Activated naive CD8-positive, alpha-beta T cell treated with anti-CD3 and anti-CD28 coated beads, Interleukin-2, amount 10 ng/mL, durations not matched to agents 7 days and 5 days (primary cell): Measurements from ENCODE around the gene PXMP2. TPM values are rescaled to one million over a fixed set of nuclear protein-coding genes. Genes with fewer than 3 reads are reported as not detected.
"Not testable (repeated sequence)": the region's sequence is repeated elsewhere in the genome, so short reads cannot be mapped to it uniquely, and the experiment has no call there.

ENCODE experiments used
- ATAC-seq: fragments of 150-1000 bp; cut with Tn5 transposase; one replicate; pipeline ENCODE4 v1.10.0; 2021; ENCODE audit warnings: low read depth, moderate library complexity
- POLR2A ChIA-PET: fragments of 350-600 bp; sonication (Branson Sonifier 250); formaldehyde crosslinking; loops from one replicate; lab custom pipeline; 2021; ENCODE audit warnings: antibody characterized with exemption; lab: Charles Lee
- DNase-seq: peaks from one replicate; pipeline ENCODE4 v3.0.0; 2021
- H3K27ac Mint-ChIP-seq: one replicate; pipeline ENCODE4 v1.8.0; 2022; ENCODE audit warnings: mild to moderate bottlenecking, mixed read lengths
- H3K27me3 Mint-ChIP-seq: one replicate; pipeline ENCODE4 v1.8.0; 2022; ENCODE audit warnings: mild to moderate bottlenecking, moderate library complexity, mixed read lengths
- H3K36me3 Mint-ChIP-seq: one replicate; pipeline ENCODE4 v1.8.0; 2021; ENCODE audit warnings: mild to moderate bottlenecking, mixed read lengths
- H3K4me1 Mint-ChIP-seq: one replicate; pipeline ENCODE4 v1.8.0; 2021; ENCODE audit warnings: mixed read lengths
- H3K4me3 Mint-ChIP-seq: one replicate; pipeline ENCODE4 v1.8.0; 2022; ENCODE audit warnings: mild to moderate bottlenecking, moderate library complexity, mixed read lengths
- H3K9me3 Mint-ChIP-seq: one replicate; pipeline ENCODE4 v1.8.0; 2021; ENCODE audit warnings: mixed read lengths
- total RNA-seq, 2 experiments: library from RNA; stranded (reverse); gene quantifications; one replicate each; pipeline ENCODE4 v1.2.3, GENCODE V29; 2021

Gene PXMP2
- total RNA-seq, 2 experiments from 2014 or later: 26.6 to 29.2 TPM

GRCh38 chr12:132740652-132741051 lies 53.3 kb downstream of the PXMP2 start:
- H3K4me3 Mint-ChIP-seq: no peak overlapping the region
- H3K27ac Mint-ChIP-seq: no peak overlapping the region
- peaks cover 47% of the 10 kb centered on the region for H3K36me3 Mint-ChIP-seq
- POLR2A ChIA-PET: no interaction called here
- H3K9me3 Mint-ChIP-seq: no peaks in the 10 kb centered on the region
- H3K27me3 Mint-ChIP-seq: no peaks in the 10 kb centered on the region
- DNase-seq (no peak), ATAC-seq (no peak)
- peaks cover 7% of the 10 kb centered on the region for H3K4me1 Mint-ChIP-seq

GRCh38 chr12:132741620-132742019 lies 54.2 kb downstream of the PXMP2 start:
- H3K27ac Mint-ChIP-seq: no peak overlapping the region
- POLR2A ChIA-PET: no interaction called here

GRCh38 chr12:132743831-132744230 lies 56.4 kb downstream of the PXMP2 start:
- H3K36me3 Mint-ChIP-seq: peaks cover 47% of the 10 kb centered on the region
- H3K27ac Mint-ChIP-seq: no peak overlapping the region
- POLR2A ChIA-PET: no interaction called here

More at GRCh38 chr12:132741620-132742019, 54.2 kb downstream of the PXMP2 start:
- H3K27me3 Mint-ChIP-seq: no peaks in the 10 kb centered on the region
- H3K9me3 Mint-ChIP-seq: no peaks in the 10 kb centered on the region
- DNase-seq (no peak), ATAC-seq (no peak)
- H3K4me3 Mint-ChIP-seq: no peak overlapping the region
- peaks cover 50% of the 10 kb centered on the region for H3K36me3 Mint-ChIP-seq
- peaks cover 7% of the 10 kb centered on the region for H3K4me1 Mint-ChIP-seq

GRCh38 chr12:132746613-132747012 lies 59.2 kb downstream of the PXMP2 start:
- Mint-ChIP-seq H3K27ac (no peak overlapping the region), H3K27me3 (no peaks in the 10 kb centered on the region), H3K4me3 (no peak overlapping the region), H3K4me1 (peaks cover 7% of the 10 kb centered on the region), H3K9me3 (no peaks in the 10 kb centered on the region), H3K36me3 (peaks cover 39% of the 10 kb centered on the region)
- DNase-seq (no peak), ATAC-seq (no peak)
- POLR2A ChIA-PET: no interaction called here

More at GRCh38 chr12:132743831-132744230, 56.4 kb downstream of the PXMP2 start:
- H3K4me1 Mint-ChIP-seq: peaks cover 7% of the 10 kb centered on the region
- ATAC-seq (no peak), DNase-seq (no peak)
- no peaks in the 10 kb centered on the region for H3K27me3 Mint-ChIP-seq
- H3K9me3 Mint-ChIP-seq: no peaks in the 10 kb centered on the region
- no peak overlapping the region for H3K4me3 Mint-ChIP-seq

GRCh38 chr12:132747395-132747794 lies 60.0 kb downstream of the PXMP2 start:
- no peak for ATAC-seq
- POLR2A ChIA-PET: no interaction called here

GRCh38 chr12:132747896-132748295 lies 60.5 kb downstream of the PXMP2 start:
- H3K36me3 Mint-ChIP-seq: peaks cover 27% of the 10 kb centered on the region
- DNase-seq (no peak), ATAC-seq (no peak)
- POLR2A ChIA-PET: no interaction called here
- H3K27me3 Mint-ChIP-seq: no peaks in the 10 kb centered on the region
- no peaks in the 10 kb centered on the region for H3K9me3 Mint-ChIP-seq
- no peak overlapping the region for H3K4me3 Mint-ChIP-seq
- no peaks in the 10 kb centered on the region for H3K4me1 Mint-ChIP-seq
- H3K27ac Mint-ChIP-seq: no peak overlapping the region

More at GRCh38 chr12:132747395-132747794, 60.0 kb downstream of the PXMP2 start:
- Mint-ChIP-seq H3K4me3 (no peak overlapping the region), H3K27me3 (no peaks in the 10 kb centered on the region), H3K36me3 (peaks cover 32% of the 10 kb centered on the region), H3K4me1 (peaks cover 5% of the 10 kb centered on the region), H3K9me3 (no peaks in the 10 kb centered on the region), H3K27ac (no peak overlapping the region)
- DNase-seq: no peak

- POLR2A ChIA-PET: no interaction called here
- peak overlapping the region; percentile 30 for H3K27ac Mint-ChIP-seq
- ATAC-seq: no peak
Observed at GRCh38 chr12:132748319-132748718, 60.9 kb downstream of the PXMP2 start.

GRCh38 chr12:132753670-132754069 lies 66.3 kb downstream of the PXMP2 start:
- ATAC-seq, H3K27ac Mint-ChIP-seq, H3K4me3 Mint-ChIP-seq, H3K27me3 Mint-ChIP-seq, H3K4me1 Mint-ChIP-seq, DNase-seq, POLR2A ChIA-PET, H3K9me3 Mint-ChIP-seq: not testable (repeated sequence)
- peaks cover 19% of the 10 kb centered on the region for H3K36me3 Mint-ChIP-seq

More at GRCh38 chr12:132748319-132748718, 60.9 kb downstream of the PXMP2 start:
- peaks cover 26% of the 10 kb centered on the region for H3K36me3 Mint-ChIP-seq
- H3K27me3 Mint-ChIP-seq: no peaks in the 10 kb centered on the region
- DNase-seq: no peak
- H3K4me3 Mint-ChIP-seq: no peak overlapping the region
- H3K9me3 Mint-ChIP-seq: no peaks in the 10 kb centered on the region
- H3K4me1 Mint-ChIP-seq: no peaks in the 10 kb centered on the region

- no peaks in the 10 kb centered on the region for H3K9me3 Mint-ChIP-seq
- DNase-seq (no peak), ATAC-seq (no peak)
- H3K27me3 Mint-ChIP-seq: no peaks in the 10 kb centered on the region
- H3K27ac Mint-ChIP-seq: no peak overlapping the region
- H3K4me1 Mint-ChIP-seq: peaks cover 8% of the 10 kb centered on the region
- peaks cover 20% of the 10 kb centered on the region for H3K36me3 Mint-ChIP-seq
- no peak overlapping the region for H3K4me3 Mint-ChIP-seq
- POLR2A ChIA-PET: no interaction called here
Observed at GRCh38 chr12:132754160-132754932, 67.0 kb downstream of the PXMP2 start.

Other genes with a start within 250 kb of the PXMP2 start
- 10 to 100 TPM; 67.1 to 67.2 TPM for gene FBRSL1, start 197.4 kb upstream of the PXMP2 start, total RNA-seq
- gene LRCOL1, start 77.0 kb upstream of the PXMP2 start, total RNA-seq: not detected
- not detected for gene P2RX2, start 68.8 kb upstream of the PXMP2 start, total RNA-seq
- 100 to 1,000 TPM; 168 TPM for gene POLE, start 245 bp upstream of the PXMP2 start, total RNA-seq
- gene PGAM5, start 23.3 kb downstream of the PXMP2 start, total RNA-seq: 10 to 100 TPM; 34.3 to 41.8 TPM
- 10 to 100 TPM; 90.3 to 92.9 TPM for gene ANKLE2, start 74.2 kb downstream of the PXMP2 start, total RNA-seq
- gene GOLGA3, start 141.3 kb downstream of the PXMP2 start, total RNA-seq: 10 to 100 TPM; 63.8 to 64.7 TPM
- 10 to 100 TPM; 93.6 to 96.1 TPM for gene CHFR, start 200.0 kb downstream of the PXMP2 start, total RNA-seq